GM12891 (cell line): Measurements from ENCODE around the gene DENND1C.
"Not testable (repeated sequence)": the region's sequence is repeated elsewhere in the genome, so short reads cannot be mapped to it uniquely, and the experiment has no call there.

Experiments
- DNase-seq: peaks from one replicate; pipeline ENCODE4 v3.0.0; 2011; ENCODE audit warnings: low spot score; ENCODE audit not compliant: insufficient read length
- FAIRE-seq: peaks from 2 replicates; lab custom pipeline; 2011; peaks lifted over from hg19 to GRCh38; lab: Jason Lieb, UNC
- PAX5 ChIP-seq: IDR thresholded peaks from 2 replicates; pipeline ENCODE4 v1.6.1; 2011; ENCODE audit warnings: low read length, moderate library complexity, mild to moderate bottlenecking; ENCODE audit not compliant: insufficient read depth, severe bottlenecking
- POLR2A ChIP-seq: IDR thresholded peaks from 2 replicates; pipeline ENCODE4 v1.6.1; 2011; ENCODE audit warnings: low read depth, low read length, control low read depth
- POLR2AphosphoS5 ChIP-seq: IDR thresholded peaks from 2 replicates; pipeline ENCODE4 v1.6.1; 2011; ENCODE audit warnings: low read depth, low read length, control low read depth
- POU2F2 ChIP-seq: IDR thresholded peaks from 2 replicates; pipeline ENCODE4 v1.6.1; 2011; ENCODE audit warnings: low read depth, mild to moderate bottlenecking, control low read depth, low read length, moderate library complexity
- SPI1 ChIP-seq: IDR thresholded peaks from 2 replicates; pipeline ENCODE4 v1.6.1; 2011; ENCODE audit warnings: low read depth, low read length, control low read depth
- TAF1 ChIP-seq: IDR thresholded peaks from 2 replicates; pipeline ENCODE4 v1.6.1; 2011; ENCODE audit warnings: low read depth, low read length, control low read depth

The DENND1C gene

DNA sequence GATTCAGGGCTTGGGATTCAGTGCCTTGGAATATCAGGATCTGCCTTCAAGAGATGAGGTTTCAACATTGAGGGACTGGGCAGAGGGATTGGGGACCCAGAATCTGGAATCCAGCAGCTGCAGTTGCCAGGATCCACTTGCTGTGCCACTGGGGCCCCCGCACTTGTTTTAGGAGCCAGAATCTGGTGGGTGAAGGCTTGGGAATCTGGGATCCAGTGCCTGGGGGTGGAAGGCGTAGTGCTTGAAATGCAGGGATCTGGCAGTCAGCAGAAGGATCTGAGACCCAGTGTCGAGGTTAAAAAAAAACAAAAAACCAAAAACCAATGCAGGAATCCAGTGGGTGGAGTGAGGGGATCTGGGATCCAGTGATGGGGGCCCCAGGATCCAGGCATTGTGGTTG lies 40.7 kb downstream of the DENND1C start:
- DNase-seq (no peak), FAIRE-seq (no peak)
- TF ChIP-seq TAF1 = no peak
- no peak for TF ChIP-seq POU2F2
- no peak for TF ChIP-seq SPI1
- no peak for TF ChIP-seq POLR2AphosphoS5
- TF ChIP-seq PAX5 = no peak
- no peak for TF ChIP-seq POLR2A

DNA sequence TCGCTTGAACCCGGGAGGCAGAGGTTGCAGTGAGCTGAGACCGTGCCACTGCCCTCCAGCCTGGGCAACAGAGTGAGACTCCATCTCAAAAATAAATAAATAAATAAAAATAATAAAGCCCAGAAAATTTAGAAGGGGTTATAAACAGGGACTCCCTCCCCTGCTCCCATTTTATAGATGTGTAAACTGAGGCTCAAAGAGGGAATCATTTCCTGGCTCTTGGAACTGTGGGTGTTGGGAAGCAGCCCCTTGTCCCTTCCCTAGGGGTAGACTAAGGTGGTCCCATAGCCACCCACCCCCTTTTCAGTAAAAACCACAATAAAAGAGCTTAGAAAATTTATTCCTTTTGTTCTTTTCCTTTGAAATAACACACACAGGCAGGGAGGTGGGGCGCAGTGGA lies 41.8 kb downstream of the DENND1C start:
- TF ChIP-seq POU2F2 (no peak), TAF1 (no peak), SPI1 (no peak), POLR2AphosphoS5 (no peak), POLR2A (no peak), PAX5 (no peak)
- no peak for DNase-seq
- FAIRE-seq = no peak

DNA sequence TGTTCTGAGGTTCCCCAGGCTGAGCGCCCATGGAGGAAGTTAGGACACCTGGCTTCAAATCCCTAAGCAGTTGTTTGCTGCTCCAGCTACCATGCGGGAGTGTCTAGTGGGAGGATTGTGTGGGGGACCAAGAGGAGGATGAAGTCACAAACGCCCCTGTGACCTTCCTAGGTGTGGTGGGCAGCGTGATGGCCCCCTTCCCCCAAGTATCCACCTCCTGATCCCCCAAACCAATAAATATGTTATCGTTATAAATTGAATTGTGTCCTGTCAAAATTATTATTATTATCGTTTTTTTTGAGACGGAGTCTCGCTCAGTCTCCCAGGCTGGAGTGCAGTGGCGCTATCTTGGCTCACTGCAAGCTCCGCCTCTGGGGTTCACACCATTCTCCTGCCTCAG lies 47.9 kb downstream of the DENND1C start, which contains the start of gene SLC25A41:
SLC25A41 (minus strand) TSS at position 101 of the 400 bp plus-strand sequence; CDS start at position 31, 70 bp downstream.
- TF ChIP-seq POU2F2 = no peak
- no peak for TF ChIP-seq SPI1
- no peak for TF ChIP-seq POLR2AphosphoS5
- TF ChIP-seq POLR2A = no peak
- TF ChIP-seq TAF1 = no peak
- TF ChIP-seq PAX5 = no peak
- FAIRE-seq (no peak), DNase-seq (no peak)

DNA sequence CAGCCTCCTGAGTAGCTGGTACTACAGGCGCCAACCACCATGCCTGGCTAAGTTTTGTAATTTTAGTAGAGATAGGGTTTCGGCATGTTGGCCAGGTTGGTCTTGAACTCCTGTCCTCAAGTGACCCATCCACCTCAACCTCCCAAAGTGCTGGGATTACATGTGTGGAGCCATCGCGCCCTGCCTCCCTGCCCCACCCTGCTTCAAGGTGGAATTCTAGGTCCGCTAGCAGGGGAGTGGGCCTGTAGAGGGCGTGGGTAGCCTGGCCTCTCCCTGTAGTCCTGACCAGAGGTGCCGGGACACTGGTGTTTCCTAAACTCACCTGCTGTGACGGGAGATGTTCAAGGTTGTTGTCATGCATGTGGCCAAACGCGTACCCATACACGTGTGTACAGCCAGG lies 48.4 kb downstream of the DENND1C start:
- no peak for DNase-seq
- no peak for FAIRE-seq
- TF ChIP-seq PAX5 (no peak), POLR2AphosphoS5 (no peak), TAF1 (no peak), POLR2A (no peak), POU2F2 (no peak), SPI1 (no peak)

DNA sequence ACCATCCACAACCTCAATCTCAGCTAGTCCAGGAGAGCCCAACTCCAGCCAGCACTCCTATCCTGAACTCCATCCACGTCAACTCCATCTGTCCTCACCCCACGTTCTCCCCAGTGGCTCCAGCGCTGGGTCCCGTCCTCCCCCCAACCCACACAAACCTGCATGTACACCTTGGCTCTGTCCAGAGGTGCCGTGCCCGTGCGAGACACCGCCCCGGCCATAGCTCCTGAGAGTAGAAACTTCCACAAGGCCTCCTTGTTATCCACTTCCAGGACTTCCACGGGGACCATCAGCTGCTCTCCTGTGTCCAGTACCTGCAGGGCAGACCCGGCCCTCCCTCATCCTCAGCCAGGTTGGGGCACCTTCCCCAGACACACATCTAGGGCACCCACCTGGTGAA lies 49.7 kb downstream of the DENND1C start:
- FAIRE-seq (no peak), DNase-seq (no peak)
- TF ChIP-seq PAX5 (no peak), TAF1 (no peak)

DNA sequence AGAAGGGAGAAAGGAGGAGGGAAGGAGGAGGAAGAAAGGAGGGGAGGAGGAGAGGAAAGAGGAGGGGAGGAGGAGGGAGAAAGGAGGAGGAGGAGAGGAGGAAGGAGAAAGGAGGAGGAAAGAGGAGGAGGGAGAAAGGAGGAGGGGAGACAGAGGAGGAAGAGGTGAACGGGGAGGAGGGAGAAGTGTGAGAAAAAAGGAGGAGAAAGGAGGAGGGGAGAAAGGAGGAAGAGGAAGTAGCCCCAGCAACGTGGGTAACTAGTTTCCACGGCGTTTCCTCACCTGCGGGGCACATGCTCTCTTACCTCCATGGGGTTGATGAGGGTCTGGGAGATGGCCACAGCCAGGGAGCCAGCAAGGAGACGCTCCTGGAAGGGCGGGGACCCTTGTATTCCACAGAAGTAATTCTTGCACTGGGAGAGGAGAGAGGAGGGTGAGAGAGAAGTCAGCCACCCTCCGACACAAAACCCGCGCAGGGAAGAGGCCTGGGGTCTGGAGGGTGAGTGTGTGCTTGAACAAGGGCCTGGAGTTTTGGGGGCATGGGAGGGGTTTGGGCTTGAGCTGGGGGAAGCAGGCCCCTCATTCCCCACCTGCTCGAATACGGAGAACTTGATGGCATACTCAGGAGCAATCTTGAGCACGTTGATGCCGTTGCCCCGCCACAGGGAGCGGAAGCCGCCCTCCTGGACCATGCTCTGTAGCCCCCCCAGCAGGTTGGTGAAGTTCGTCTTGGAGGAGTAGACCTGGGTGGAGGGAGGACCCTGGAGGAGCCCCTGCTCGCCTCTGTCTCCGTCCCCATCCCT lies 52.0 kb downstream of the DENND1C start:
- DNase-seq = no peak
- TF ChIP-seq SPI1 (peak; percentile 32; the same call in 1 of the 2 replicates), PAX5 (no peak)
- no peak for FAIRE-seq

DNA sequence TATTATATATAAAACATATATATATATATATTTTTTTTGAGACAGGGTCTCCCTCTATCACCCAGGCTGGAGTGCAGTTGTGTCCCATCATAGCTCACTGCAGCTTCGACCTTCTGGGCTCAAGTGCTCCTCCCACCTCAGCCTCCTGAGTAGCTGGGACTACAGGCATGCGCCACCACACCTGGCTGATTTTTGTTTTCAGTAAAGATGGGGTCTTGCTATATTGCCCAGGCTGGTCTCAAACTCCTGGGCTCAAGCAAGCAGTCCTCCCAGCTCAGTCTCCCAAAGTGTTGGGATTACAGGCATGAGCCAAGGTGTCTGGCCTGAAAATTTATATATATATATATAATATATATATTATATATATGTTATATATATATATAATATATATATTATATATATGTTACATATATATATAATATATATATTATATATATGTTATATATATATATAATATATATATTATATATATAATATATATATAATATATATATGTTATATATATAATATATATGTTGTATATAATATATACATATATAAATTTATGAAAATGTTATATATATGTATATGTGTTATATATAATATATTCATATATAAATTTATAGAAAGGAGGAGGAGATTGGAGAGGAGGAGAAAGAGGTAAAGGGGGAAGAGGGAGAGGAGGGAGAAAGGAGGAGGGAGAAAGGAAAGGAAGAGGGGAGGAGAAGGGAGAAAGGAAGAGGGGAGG lies 52.7 kb downstream of the DENND1C start:
- not testable (repeated sequence) for DNase-seq, FAIRE-seq

DNA sequence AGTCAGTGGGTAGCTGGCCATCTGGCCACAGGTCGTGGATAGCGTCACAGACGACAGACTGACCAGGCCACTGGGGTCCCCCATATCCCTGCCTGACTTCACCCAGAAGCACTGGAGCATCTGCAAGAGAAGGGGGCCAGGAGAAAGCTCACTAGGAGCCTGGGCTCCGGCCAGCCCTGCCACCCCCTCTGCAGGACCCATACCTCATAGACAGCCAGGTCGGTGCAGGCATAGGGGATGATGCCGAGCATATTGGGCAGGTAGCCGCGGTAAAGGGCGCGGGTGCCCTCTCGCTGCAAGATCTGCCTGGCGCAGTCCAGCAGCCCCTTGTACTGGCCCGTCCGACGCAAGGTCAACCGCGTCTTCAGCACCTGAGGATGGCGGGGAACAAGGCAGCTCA lies 54.5 kb downstream of the DENND1C start:
- TF ChIP-seq PAX5 (no peak), POLR2A (no peak), TAF1 (no peak), SPI1 (no peak), POU2F2 (no peak), POLR2AphosphoS5 (no peak)
- FAIRE-seq (no peak), DNase-seq (no peak)

DNA sequence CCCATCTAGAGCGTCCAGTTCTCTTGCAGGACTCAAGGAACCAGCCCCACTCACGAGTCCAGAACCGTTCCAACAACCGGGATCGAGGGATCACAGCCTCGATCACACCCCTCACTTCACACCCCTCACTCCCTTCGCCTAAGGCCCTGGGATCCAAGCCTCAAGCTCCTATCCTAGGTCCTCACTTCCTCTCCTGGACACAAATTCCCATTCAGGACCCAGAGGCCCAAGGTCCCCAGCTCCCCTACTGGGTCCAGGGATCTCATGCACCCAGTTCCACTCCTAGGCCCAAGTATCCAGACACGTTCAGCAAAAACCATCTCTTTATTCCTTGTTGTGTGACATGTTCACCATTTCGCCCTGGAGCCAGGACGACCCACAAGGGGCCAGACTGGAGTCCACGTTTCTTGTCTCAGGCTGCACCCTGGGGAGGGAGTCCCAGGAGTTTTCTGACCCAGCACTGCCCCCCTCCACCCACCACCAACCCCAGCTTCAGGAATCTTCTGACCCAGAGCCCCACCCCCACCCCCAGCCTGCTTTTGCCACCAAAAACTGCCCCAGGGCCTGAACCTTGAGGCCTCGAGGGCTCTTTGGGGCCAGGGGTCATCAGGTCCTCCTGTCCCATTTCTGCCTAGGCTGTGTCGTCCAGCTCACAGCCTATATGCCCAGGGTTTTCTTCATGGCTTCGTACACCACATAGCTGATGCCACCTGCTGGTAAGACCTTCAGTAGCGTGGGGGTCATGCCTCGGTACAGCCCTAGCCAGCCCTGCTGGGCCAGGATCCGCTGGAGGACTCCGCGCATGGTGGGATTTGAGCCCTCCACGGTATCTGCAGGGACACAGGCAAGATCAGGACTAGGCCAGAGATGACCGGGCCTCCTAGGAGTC lies 55.6 kb downstream of the DENND1C start:
- TF ChIP-seq SPI1 (0 out of 2 replicates have a peak, but pooled peaks have one; percentile 2), PAX5 (no peak), POU2F2 (no peak)
- no peak for DNase-seq
- peak; percentile 51 for FAIRE-seq
